PFSK-1 (cell line): ENCODE data around the gene CCDC71L.

Experiments used
- FOXP2 ChIP-seq: optimal IDR thresholded peaks from 2 replicates; pipeline ENCODE3; 2011; ENCODE audit warnings: borderline replicate concordance, control low read depth, inconsistent platforms; ENCODE audit not compliant: insufficient read depth; ENCODE audit errors: extremely low read length, extremely low read depth
- POLR2AphosphoS5 ChIP-seq: IDR thresholded peaks from 2 replicates; pipeline ENCODE4 v1.6.1; 2012; ENCODE audit warnings: low read depth, mild to moderate bottlenecking, control low read depth, low read length, moderate library complexity
- REST ChIP-seq, 2 experiments: IDR thresholded peaks; 2 replicates each; pipeline versions ENCODE4 v1.6.1 to v1.8.0; 2011 to 2012; ENCODE audit warnings: low read depth in 2 of 2, low read length in 2 of 2, control low read depth in 1 of 2, inconsistent platforms in 1 of 2, mild to moderate bottlenecking in 1 of 2, moderate library complexity in 1 of 2; ENCODE audit not compliant: insufficient read depth in 1 of 2
- SIN3A ChIP-seq: IDR thresholded peaks from 2 replicates; pipeline ENCODE4 v1.6.1; 2012; ENCODE audit warnings: mild to moderate bottlenecking, low read length, moderate library complexity, borderline replicate concordance; ENCODE audit not compliant: insufficient read depth
- TAF1 ChIP-seq: IDR thresholded peaks from 2 replicates; pipeline ENCODE4 v1.6.1; 2012; ENCODE audit warnings: low read length, control low read depth, borderline replicate concordance; ENCODE audit not compliant: insufficient read depth

The CCDC71L gene

DNA sequence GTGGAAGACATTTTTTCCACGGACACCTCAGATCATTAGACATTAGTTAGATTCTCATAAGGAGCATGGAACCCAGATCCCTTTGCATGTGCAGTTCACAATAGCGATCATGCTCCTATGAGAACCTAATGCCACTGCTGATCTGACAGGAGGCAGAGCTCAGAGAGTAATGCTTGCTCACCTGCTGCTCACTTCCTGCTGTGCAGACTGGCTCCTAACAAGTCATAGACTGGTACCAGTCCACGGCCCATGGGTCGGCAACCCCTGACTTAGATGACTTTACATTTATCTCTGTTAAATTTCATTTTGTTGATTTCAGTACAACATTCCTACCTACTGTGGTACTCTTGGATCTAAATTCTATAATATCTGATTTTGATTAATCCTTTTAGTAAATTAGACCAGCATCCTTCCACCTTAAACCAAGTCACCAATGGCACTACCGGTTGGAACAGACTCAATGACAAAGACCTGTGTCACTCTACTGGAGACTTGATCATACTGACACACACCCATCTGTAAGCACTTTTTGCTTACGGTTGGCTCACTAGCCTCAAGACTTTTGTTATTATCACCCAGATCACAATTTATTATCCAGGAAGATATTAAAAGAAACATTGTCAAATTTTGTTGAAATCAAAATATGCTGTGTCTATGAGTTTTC lies 8.0 kb upstream of the CCDC71L start:
- TF ChIP-seq TAF1, result no peak
- no peak for TF ChIP-seq SIN3A
- TF ChIP-seq REST (IDR thresholded peaks at IDR 0.05; ENCODE audit: insufficient read depth in 1 of 2, low read depth in 2 of 2, low read length in 2 of 2), result no peak
- TF ChIP-seq POLR2AphosphoS5, result no peak

DNA sequence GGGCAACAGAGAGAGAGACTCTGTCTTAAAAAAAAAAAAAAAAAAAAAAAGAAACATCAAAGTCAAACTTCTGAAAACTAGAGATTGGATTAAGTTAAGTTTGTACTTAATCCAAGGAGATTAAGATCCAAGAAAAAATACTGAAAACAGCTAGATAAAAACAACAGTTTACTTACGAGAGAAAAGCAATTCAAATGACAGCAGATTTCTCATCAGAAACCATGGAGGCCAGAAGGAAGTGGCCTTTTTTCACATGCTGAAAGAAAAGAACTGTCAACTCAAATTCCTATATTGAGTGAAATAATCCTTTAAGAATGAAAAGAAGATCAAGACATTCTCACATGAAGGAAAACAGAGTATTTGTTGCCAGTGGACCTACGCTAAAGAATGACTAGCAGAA lies 5.4 kb upstream of the CCDC71L start:
- no peak for TF ChIP-seq TAF1

GRCh38 chr7:106664343-106664742 lies 3.4 kb upstream of the CCDC71L start:
- no peak for TF ChIP-seq REST (IDR thresholded peaks at IDR 0.05; ENCODE audit: insufficient read depth in 1 of 2, low read depth in 2 of 2, low read length in 2 of 2)
- TF ChIP-seq FOXP2, result no peak
- no peak for TF ChIP-seq SIN3A
- no peak for TF ChIP-seq POLR2AphosphoS5
- TF ChIP-seq TAF1, result no peak

- TF ChIP-seq REST (IDR thresholded peaks at IDR 0.05; ENCODE audit: insufficient read depth in 1 of 2, low read depth in 2 of 2, low read length in 2 of 2) (no peak), SIN3A (0 out of 2 replicates have a peak, but pooled peaks have one; percentile 56), FOXP2 (peak; percentile 46), TAF1 (no peak), POLR2AphosphoS5 (no peak; the same call in 1 of the 2 replicates)
Measured at GRCh38 chr7:106659963-106660861, 746 bp downstream of the CCDC71L start.

DNA sequence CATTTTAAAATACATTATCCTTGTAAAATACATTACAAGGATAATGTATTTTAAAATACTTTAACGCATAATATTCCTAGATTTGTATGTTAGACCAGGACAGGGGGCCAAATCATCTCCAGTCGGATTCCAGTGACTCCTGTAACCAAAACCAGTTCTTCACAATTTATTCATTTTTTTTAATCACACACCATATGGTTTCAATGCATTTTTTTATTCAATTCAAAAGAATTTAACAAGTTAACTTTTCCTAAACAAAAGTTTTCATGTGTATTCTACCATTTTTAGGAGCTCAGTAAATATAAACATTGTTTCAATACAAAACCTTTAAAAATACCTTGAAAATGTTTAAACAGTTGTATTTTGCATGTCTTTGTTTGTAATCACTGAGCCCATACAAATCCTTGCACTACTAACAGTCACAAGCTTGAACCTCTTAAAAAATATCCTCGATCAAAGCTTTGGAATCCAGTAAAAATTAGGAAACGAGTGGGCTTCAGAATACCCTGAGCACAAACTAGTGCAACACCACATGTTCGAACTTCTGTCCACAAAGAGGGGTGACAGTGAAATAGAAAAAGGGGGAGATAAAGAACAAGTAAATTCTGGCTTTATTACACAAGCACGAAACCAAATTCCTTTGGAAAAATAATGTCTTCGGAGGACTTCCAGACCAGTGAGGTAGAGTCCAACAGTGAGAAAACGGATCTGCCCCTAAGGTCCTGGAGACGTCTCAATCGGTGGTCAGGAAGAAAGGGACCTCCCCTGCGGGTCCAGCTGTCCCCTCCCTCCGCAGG lies 1.6 kb downstream of the CCDC71L start:
- TF ChIP-seq SIN3A, result no peak
